Lung (tissue), 12 donors: ENCODE data around the gene USP32. TPM values are rescaled to one million over a fixed set of nuclear protein-coding genes. Genes with fewer than 3 reads are reported as not detected.

Experiments used
- ATAC-seq: fragments of 200-7000 bp; cut with Tn5 transposase; one replicate; pipeline ENCODE4 v1.9.1; 2020; ENCODE audit warnings: moderate number of reproducible peaks; ENCODE audit not compliant: insufficient read depth, low FRiP score
- DNase-seq, 3 donors: peaks; one replicate each; pipeline ENCODE4 v3.0.0-alpha.2; 2013 to 2017
- H3K27ac ChIP-seq, 2 donors: one replicate each; pipeline ENCODE4 v1.5.1; 2013; ENCODE audit warnings: mild to moderate bottlenecking in 2 of 2, moderate library complexity in 2 of 2, control low read depth in 1 of 2, inconsistent platforms in 1 of 2, low read depth in 1 of 2, low read length in 1 of 2
- H3K27me3 ChIP-seq, 3 donors: one replicate each; pipeline ENCODE4 v1.5.1; 2013; ENCODE audit warnings: low read length in 2 of 3; ENCODE audit not compliant: control insufficient read depth in 3 of 3, insufficient read depth in 3 of 3
- H3K36me3 ChIP-seq, 4 donors: one replicate each; pipeline ENCODE4 v1.5.1; 2013; ENCODE audit warnings: low read length in 4 of 4, mild to moderate bottlenecking in 1 of 4, moderate library complexity in 1 of 4; ENCODE audit not compliant: control insufficient read depth in 4 of 4, insufficient read depth in 4 of 4
- H3K4me1 ChIP-seq, 5 donors: one replicate each; pipeline ENCODE4 v1.5.1; 2013; ENCODE audit warnings: low read length in 5 of 5, mild to moderate bottlenecking in 2 of 5, moderate library complexity in 1 of 5; ENCODE audit not compliant: control insufficient read depth in 5 of 5, insufficient read depth in 5 of 5
- H3K4me3 ChIP-seq: one replicate; pipeline ENCODE4 v1.5.1; 2013; ENCODE audit warnings: mild to moderate bottlenecking, control low read depth, moderate library complexity
- H3K9ac ChIP-seq, 2 donors: one replicate each; pipeline ENCODE4 v1.5.1; 2013; ENCODE audit warnings: low read length in 2 of 2, control low read depth in 1 of 2; ENCODE audit not compliant: insufficient read depth in 1 of 2
- H3K9me3 ChIP-seq, 4 donors: one replicate each; pipeline ENCODE4 v1.5.1; 2013; ENCODE audit warnings: low read length in 3 of 4, mild to moderate bottlenecking in 1 of 4, moderate library complexity in 1 of 4; ENCODE audit not compliant: control insufficient read depth in 4 of 4, insufficient read depth in 3 of 4
- WGBS, 2 donors: extraction: QIAGEN DNeasy Blood & Tissue Kit; methylation state at CpG; one replicate each; pipeline ENCODE4 v1.1.7; 2013; 5-methylcytosine and 5-hydroxymethylcytosine counted together
- polyA plus RNA-seq, 2 donors: library from polyadenylated mRNA; stranded (reverse); fragments of 200-250 nt; gene quantifications; one replicate each; pipeline ENCODE4 v1.2.1, GENCODE V29; 2013
- total RNA-seq, 2 donors: library from RNA; depleted of rRNA in 1 of 2; stranded (reverse); fragments of >200 nt in 1 of 2; gene quantifications; one replicate each; pipeline ENCODE4 v1.2.1, GENCODE V29; 2014 to 2021
- TF ChIP-seq, protein P1 (sequence below): IDR thresholded peaks from 2 replicates; pipeline ENCODE4 v1.5.1; 2012; ENCODE audit warnings: mild to moderate bottlenecking; ENCODE audit errors: control extremely low read depth, extremely low read depth
- donor health status: control.
- donor health status: control.
- donor health status: Bipolar disorder and iron deficiency.
- donor health status: healthy.
- donor health status: DM: yes; HTN: yes; CAD: no.

The USP32 gene
- total and polyA plus RNA-seq, 4 donors, result 18.2 to 96.6 (median 51.1) TPM

DNA sequence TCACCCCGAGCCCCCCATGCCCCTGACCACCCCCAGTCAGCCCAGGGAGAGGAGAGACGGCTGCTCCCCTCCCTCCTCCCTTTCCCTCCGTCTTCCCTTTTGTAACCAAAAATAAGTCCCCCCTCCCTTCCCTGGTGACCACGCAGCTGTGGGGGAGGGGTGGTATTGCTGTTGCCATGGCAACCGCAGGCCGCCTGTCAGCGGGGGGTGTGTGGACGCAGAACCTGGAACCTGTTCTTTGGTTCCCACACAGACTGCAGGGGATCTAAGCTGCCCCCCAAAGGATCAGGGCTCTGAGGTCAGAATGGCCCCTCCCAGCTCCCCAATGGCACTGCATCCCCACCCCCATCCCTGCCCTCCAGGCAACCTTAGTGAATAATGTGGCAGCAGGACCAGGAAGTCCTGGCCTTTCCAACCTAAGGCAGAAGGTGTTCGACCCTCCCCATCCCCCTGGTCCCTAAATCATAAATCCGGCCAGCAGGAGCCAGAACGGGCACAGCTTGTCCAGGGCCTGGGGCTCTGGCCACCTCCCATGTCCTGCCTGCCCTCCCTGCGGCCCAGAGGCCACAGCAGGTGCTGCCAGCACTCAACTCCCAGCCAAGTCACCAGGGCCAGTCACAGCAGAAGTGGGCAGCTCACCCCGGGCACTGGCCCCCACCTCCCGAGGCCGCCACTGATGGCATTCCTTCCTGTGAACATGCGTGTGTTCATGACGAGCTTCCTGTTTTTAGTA is 230.2 kb downstream of the USP32 start:
- peak in 1 of 3 donors; percentile 49 for DNase-seq
- Histone ChIP-seq H3K36me3 (no peaks in the 10 kb centered on the region), H3K4me3 (no peak overlapping the region), H3K9ac (no peak overlapping the region), H3K9me3 (peaks cover 0 to 1% (median 0%) of the 10 kb centered on the region in 4 donors), H3K27ac (peak overlapping the region in 1 of 2 donors; percentile 85), H3K27me3 (no peaks in the 10 kb centered on the region), H3K4me1 (peaks cover 0 to 8% (median 4%) of the 10 kb centered on the region in 5 donors)
- ATAC-seq, result no peak
- TF ChIP-seq, protein P1, sequence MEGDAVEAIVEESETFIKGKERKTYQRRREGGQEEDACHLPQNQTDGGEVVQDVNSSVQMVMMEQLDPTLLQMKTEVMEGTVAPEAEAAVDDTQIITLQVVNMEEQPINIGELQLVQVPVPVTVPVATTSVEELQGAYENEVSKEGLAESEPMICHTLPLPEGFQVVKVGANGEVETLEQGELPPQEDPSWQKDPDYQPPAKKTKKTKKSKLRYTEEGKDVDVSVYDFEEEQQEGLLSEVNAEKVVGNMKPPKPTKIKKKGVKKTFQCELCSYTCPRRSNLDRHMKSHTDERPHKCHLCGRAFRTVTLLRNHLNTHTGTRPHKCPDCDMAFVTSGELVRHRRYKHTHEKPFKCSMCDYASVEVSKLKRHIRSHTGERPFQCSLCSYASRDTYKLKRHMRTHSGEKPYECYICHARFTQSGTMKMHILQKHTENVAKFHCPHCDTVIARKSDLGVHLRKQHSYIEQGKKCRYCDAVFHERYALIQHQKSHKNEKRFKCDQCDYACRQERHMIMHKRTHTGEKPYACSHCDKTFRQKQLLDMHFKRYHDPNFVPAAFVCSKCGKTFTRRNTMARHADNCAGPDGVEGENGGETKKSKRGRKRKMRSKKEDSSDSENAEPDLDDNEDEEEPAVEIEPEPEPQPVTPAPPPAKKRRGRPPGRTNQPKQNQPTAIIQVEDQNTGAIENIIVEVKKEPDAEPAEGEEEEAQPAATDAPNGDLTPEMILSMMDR, result no peak
- WGBS, 2 donors, result 29 to 31% methylated on average over 17 of the region's 17 CpGs

DNA sequence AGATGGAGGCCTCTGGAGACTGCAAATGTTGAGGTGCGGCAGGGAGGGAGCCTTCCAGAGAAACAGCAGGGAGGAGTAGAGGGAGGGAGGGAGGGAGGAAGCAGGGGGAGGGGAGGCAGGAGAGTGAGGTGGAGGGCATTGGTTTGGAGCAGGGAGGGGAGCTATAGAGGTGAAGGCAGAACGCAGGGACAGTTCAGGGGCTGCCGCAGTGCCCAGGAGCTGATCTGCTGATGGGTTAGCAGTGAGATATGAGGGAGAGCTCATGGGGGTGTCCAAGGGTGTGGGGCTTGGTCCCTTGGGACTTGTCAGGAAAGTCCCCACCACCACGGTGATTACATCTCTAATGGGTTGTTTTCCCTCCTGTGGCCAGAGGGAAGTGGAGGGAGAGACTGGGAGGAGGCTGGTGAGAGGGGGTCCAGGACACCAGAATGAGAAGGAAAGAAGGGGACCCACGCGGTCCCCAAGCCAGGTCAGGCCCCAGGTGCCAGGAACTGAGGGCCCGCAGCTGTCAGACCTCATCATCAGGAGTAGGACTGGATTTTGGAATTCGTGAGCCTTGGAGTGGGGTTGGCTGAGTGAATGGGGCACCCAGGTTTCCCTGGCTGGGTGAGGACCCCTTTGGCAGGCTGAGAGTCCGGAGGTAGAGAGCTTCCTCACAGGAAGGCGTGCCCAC is 231.0 kb downstream of the USP32 start:
- Histone ChIP-seq H3K9ac (no peak overlapping the region), H3K27me3 (no peaks in the 10 kb centered on the region), H3K36me3 (no peaks in the 10 kb centered on the region), H3K4me1 (peaks cover 0 to 9% (median 4%) of the 10 kb centered on the region in 5 donors), H3K4me3 (no peak overlapping the region), H3K27ac (peak overlapping the region in 1 of 2 donors; percentile 85), H3K9me3 (peaks cover 0 to 1% (median 0%) of the 10 kb centered on the region in 4 donors)
- WGBS, 2 donors, result 68 to 79% methylated on average over 10 of the region's 10 CpGs
- DNase-seq (no peak), ATAC-seq (no peak)
- TF ChIP-seq, protein P1, result no peak

DNA sequence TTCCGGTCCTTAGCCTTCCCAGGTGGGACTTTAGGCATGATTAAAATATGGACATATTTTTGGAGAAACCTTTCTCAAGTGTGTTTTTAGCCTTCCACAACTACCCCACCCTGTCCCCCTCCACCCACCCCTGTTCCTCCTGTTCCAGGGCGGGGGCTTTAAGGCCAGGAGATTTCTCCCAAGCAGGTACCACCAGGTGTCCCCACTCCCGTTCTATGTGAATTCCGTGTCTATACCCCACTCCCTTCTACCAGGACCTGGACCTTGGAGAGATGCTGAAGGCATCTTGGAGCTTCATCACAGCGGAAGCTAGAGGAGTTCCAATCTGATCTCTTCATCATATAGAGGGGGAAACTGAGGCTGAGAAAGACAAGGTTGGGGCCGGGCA is 232.5 kb downstream of the USP32 start:
- Histone ChIP-seq H3K9me3 (peaks cover 0 to 1% (median 0%) of the 10 kb centered on the region in 4 donors), H3K9ac (no peak overlapping the region), H3K27me3 (no peaks in the 10 kb centered on the region), H3K27ac (no peak overlapping the region), H3K4me1 (peaks cover 0 to 15% (median 13%) of the 10 kb centered on the region in 5 donors), H3K4me3 (no peak overlapping the region), H3K36me3 (no peaks in the 10 kb centered on the region)
- ATAC-seq, result no peak
- no peak for DNase-seq
- TF ChIP-seq, protein P1, result no peak
- WGBS, 2 donors, result 84 to 86% methylated on average over 6 of the region's 6 CpGs
